ENCODE measurements around the gene FBXO24. TPM values are rescaled to one million over a fixed set of nuclear protein-coding genes. Genes with fewer than 3 reads are reported as not detected.
A peak's percentile ranks its signal among the peaks of the same experiment; 100 is the strongest.

The FBXO24 gene
- total RNA-seq, 4 donors from 2014 or later = 0.47 to 2.4 (median 0.57) TPM

DNA sequence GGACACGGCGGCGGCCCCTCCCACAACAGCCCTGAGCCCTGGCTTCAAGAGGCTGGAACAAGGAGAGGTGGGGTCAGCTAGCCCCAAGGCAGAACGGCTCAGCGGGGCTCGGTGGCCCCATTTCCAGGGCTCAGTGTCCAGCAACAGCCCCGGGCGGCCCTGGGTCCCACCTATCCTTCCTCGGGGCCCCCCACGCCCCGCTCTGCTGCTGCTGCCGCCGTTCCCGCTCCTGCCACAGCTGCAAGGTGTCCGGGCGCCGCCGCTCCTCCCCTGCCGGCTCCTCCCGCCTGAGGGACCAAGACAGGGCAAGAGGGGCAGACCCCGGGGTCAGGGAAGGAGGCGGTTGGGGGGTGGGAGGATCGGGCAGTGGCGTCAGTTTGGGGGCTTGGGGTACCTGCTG is 9.0 kb upstream of the FBXO24 start:
- H3K36me3 ChIP-seq = peaks cover 84% of the 10 kb centered on the region
- H3K27me3 ChIP-seq = no peaks in the 10 kb centered on the region
- DNase-seq (ENCODE audit: low spot score in 2 of 2) = no peak
- H3K27ac ChIP-seq = no peak overlapping the region
- TF ChIP-seq POLR2A (IDR thresholded peaks at IDR 0.05) (no peak), CTCF (IDR thresholded peaks at IDR 0.05) (no peak), POLR2AphosphoS5 (IDR thresholded peaks at IDR 0.05) (no peak), EP300 (IDR thresholded peaks at IDR 0.05) (no peak)
- peaks cover 7% of the 10 kb centered on the region for H3K4me1 ChIP-seq
- no peak overlapping the region for H3K4me3 ChIP-seq
- H3K9me3 ChIP-seq = no peaks in the 10 kb centered on the region
- WGBS = 90% methylated on average over 21 of the region's 24 CpGs

GRCh38 chr7:100577507-100577906 is 8.6 kb upstream of the FBXO24 start:
- no peak overlapping the region for H3K4me3 ChIP-seq
- 93% methylated on average over 7 of the region's 14 CpGs for WGBS
- DNase-seq (ENCODE audit: low spot score in 2 of 2) = no peak
- H3K27ac ChIP-seq = no peak overlapping the region
- peaks cover 87% of the 10 kb centered on the region for H3K36me3 ChIP-seq
- H3K4me1 ChIP-seq = peaks cover 11% of the 10 kb centered on the region
- no peaks in the 10 kb centered on the region for H3K9me3 ChIP-seq
- no peaks in the 10 kb centered on the region for H3K27me3 ChIP-seq
- TF ChIP-seq POLR2AphosphoS5 (IDR thresholded peaks at IDR 0.05) (no peak), POLR2A (IDR thresholded peaks at IDR 0.05) (no peak), CTCF (IDR thresholded peaks at IDR 0.05) (no peak), EP300 (IDR thresholded peaks at IDR 0.05) (no peak)

GRCh38 chr7:100578246-100579183 is 7.6 kb upstream of the FBXO24 start:
- no peak for TF ChIP-seq POLR2A (IDR thresholded peaks at IDR 0.05)
- TF ChIP-seq POLR2AphosphoS5 (IDR thresholded peaks at IDR 0.05) = no peak
- Histone ChIP-seq H3K27ac (no peak overlapping the region), H3K27me3 (no peaks in the 10 kb centered on the region), H3K4me3 (no peak overlapping the region), H3K9me3 (no peaks in the 10 kb centered on the region), H3K4me1 (peaks cover 21% of the 10 kb centered on the region), H3K36me3 (peaks cover 87% of the 10 kb centered on the region)
- DNase-seq (ENCODE audit: low spot score in 2 of 2) = no peak
- 93% methylated on average over 25 of the region's 28 CpGs for WGBS

DNA sequence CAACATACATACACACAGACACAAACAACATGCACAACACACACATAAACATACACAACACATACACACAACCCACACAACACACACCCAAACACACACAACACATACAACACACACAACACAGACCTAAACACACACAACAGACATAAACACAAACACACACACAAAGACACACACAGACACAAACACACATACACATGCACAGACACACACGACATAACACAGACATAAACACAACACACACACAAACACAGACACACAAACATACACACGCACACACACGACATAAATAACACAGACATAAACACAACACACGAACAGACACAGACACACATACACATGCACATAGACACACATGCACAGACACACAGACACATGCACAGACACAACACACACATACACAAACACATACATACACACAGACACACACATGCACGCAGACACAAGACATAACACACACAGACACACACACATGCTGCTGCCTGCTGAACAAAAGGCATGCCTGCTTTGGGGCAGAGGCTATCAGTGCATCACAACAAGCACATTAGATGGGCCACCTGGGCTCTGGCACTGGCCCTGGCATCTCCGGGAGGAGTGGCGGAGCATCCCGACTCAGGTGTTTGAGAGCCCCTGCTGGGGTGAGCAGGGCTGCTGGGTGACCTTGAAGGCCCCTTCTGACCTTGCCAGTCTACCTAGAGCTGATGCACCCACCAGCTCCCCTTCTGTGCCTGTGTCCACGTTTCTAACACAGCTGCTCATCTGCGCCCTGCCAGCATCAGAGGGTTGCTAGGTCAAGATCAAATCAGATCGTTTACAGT is 5.5 kb upstream of the FBXO24 start:
- H3K4me1 ChIP-seq = peaks cover 42% of the 10 kb centered on the region
- H3K27ac ChIP-seq = no peak overlapping the region
- no peak for DNase-seq (ENCODE audit: low spot score in 2 of 2)
- TF ChIP-seq POLR2AphosphoS5 (IDR thresholded peaks at IDR 0.05) = no peak
- no peak for TF ChIP-seq EP300 (IDR thresholded peaks at IDR 0.05)
- TF ChIP-seq CTCF (IDR thresholded peaks at IDR 0.05) = no peak
- peaks cover 66% of the 10 kb centered on the region for H3K36me3 ChIP-seq
- WGBS = 84% methylated on average over 11 of the region's 11 CpGs
- H3K4me3 ChIP-seq = no peak overlapping the region
- no peaks in the 10 kb centered on the region for H3K9me3 ChIP-seq
- H3K27me3 ChIP-seq = no peaks in the 10 kb centered on the region

DNA sequence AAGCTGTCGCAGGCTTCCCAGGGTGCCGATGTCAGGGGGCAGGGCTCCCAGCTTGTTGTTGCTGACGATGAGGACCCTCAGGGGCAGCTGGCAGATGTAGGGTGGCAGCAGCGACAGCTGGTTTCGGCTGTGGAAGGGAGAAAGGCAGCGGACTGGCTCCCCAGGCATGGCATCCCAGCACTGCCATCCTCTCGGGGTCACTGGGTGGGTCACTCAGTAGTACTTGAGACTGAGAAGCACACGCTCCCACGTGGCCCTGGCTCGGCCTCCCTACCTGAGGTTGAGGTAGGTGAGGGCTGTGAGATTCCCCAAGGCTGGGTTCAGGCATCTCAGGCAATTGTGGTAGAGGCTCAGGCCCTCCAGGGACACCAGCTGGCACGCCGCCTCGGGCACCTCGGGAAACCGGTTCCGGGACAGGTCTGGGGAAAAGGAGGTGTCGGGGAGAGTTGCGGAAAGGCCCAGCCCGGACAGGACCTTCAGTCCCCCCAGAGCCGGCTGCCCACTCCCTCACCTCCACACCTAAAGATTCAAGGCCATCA is 4.0 kb upstream of the FBXO24 start:
- TF ChIP-seq CTCF (IDR thresholded peaks at IDR 0.05) (no peak), EP300 (IDR thresholded peaks at IDR 0.05) (no peak), POLR2AphosphoS5 (IDR thresholded peaks at IDR 0.05) (no peak)
- Histone ChIP-seq H3K27me3 (no peaks in the 10 kb centered on the region), H3K9me3 (no peaks in the 10 kb centered on the region), H3K4me1 (peaks cover 47% of the 10 kb centered on the region), H3K36me3 (peaks cover 52% of the 10 kb centered on the region), H3K27ac (peak overlapping the region; percentile 96), H3K4me3 (no peak overlapping the region)
- DNase-seq (ENCODE audit: low spot score in 2 of 2) = no peak
- WGBS = 73% methylated on average over 11 of the region's 20 CpGs

All from suprapubic skin (tissue), 4 donors.